GM18508 (cell line): ENCODE results near the gene ATP5F1D.

ENCODE experiments used
- ATAC-seq: cut with Tn5 transposase; IDR thresholded peaks from one replicate; pipeline ENCODE4 v1.9.1; 2021; ENCODE audit warnings: moderate number of reproducible peaks; ENCODE audit not compliant: insufficient read depth, unreplicated experiment

Gene ATP5F1D

DNA sequence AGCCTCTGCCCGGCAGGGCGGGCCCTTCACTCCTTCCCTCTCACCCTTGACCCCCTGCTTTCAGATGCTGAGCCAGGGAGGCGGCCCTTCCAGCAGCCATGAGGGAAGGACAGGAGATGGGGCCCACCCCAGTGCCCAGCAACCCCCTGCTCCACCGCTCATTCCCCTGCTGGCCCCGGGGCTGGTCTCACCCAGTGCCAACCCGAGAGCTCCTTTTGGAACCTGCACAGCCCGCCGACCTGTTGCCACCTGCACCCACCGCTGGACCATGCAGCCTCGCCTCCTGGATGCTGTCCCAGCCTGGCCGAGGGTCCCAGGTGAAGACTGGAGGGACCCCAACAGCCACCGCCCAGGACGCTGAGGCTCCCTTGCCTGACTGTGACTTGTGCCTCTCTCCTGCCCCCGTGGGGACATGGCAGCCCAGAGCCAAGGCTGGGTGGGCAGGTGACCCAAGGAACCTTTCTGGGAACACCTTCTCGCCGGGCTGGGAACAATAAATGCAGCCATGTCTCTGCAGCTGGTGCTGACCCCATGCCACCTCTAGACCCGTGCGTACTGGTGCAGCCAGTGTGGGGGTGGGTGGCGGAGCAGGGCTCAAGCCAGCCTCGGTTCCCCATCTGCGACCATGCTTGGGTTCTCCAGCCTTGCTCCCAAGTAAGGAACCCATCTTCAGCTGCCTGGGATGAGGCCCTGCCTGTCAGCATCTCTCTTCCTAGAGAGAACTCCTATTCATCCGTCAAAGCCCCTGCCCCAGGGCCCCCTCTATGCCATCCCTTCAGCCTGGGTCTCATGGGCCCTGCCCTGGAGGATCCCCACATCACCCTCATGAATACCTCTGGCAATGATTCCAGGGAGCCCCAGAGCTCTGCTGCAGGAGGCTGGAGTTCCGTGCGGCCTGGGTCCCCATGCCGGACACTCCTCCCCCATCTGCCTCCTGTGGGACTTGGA, 37.4 kb downstream of the ATP5F1D start:
- no peak for ATAC-seq

GRCh38 chr19:1279782-1280341, 38.3 kb downstream of the ATP5F1D start:
- no peak for ATAC-seq

DNA sequence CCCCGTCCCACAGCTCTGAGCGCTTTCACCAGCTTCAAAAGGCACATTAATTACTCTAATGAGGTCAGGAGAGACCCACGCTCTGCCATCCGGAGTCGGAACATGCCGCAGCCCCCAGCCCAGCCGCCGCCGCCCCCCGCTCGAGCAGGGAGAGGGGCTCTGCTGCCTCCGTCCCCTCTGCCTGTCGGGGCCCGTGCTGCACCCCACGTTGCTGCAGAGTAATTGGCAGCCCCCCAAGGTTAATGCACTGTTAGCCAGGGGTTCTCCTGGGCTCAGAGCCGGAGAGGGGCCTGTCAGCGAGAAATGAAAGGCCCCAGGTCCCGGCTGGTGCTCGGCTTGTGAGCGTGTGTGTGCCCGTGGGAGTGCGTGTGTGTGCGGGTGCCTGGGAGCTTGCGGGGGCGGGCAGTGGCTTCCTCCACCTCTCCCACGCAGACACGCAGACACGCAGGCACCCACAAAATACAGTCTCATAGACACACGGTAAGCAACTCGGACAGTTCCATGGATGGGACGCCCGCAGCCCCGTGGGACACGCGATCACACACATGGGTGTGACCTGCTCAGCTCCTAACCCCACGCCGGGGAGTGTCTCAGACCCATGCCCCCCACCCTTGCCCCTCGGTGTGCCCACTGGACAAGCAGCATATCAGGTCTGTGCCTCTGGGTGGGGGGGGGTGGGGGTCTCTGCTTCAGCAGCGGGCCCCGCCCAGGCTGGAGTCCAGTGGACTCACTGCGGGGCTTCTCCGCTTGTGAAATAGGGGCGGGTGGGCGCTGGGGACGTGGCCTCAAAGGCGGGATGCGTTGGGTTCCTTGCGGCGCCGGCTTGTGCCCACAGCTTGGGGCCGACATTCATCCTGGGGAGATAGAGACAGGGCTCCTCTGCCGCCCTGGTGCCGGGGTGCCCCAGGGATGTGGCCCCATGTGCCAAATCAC, 39.4 kb downstream of the ATP5F1D start:
- no peak for ATAC-seq

GRCh38 chr19:1281569-1282287, 40.2 kb downstream of the ATP5F1D start:
- no peak for ATAC-seq

DNA sequence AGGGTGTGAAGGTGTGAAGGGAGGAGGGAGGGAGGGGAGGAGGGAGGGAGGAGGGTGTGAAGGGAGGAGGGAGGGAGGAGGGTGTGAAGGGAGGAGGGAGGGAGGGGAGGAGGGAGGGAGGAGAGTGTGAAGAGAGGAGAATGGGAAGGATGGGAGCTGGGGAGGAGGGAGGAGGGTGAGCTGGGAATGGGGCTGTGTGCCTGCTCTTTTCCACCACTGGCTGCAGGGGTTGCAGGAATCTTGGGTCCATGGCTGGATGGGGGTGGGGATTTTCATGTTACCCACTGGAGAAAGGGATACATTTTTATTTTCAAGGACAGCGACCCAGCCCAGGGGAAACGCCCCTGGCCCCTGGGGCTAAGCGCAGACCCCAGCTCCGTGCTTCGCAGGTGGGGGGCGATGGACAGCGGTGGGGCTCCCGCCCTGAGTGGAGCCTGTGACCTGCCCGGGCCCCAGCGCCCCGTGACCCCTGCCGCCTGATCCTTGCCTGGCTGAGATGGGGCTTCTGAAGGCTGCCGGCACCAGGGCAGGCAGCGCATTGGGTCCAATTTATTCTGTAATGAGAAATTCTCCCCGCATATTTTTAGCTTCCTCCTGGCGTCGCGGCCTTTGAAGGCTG, 41.1 kb downstream of the ATP5F1D start:
- ATAC-seq, result no peak

DNA sequence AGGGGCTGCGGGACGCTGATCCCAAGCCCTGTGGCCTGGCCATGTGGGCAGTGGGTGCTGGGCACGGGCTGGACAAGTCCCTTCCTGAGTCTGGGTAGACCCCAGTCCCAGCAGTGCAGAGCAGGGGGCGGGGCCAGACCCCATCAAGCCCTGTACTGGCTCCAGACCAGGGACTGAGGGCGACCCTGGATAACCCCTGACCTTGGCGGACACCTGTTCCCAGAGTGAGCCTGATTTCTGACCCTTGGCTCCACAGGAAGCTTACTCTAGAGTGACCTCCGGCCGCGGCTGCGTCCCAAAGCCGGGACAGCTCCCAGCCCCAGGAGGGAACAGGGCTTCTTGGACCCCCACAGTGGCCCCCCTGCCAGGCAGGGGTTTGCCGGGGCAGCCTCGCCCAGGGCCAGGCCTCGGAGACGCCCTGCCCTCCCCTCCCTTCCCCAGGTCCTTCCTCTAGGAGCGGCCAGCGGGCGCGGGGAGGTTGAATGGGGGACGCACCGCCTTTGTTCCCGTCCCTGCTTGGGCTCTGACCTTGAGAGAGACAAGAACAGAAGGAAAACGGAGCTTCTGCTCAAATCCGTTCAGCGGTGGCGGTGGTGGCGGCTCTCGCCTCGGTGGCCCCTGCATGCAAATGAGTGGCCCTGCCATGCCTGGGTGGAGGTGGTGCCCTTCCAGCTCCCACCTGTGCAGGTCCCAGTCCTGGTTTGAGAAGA, 41.8 kb downstream of the ATP5F1D start:
- no peak for ATAC-seq

GRCh38 chr19:1283917-1284292, 42.4 kb downstream of the ATP5F1D start:
- no peak for ATAC-seq

DNA sequence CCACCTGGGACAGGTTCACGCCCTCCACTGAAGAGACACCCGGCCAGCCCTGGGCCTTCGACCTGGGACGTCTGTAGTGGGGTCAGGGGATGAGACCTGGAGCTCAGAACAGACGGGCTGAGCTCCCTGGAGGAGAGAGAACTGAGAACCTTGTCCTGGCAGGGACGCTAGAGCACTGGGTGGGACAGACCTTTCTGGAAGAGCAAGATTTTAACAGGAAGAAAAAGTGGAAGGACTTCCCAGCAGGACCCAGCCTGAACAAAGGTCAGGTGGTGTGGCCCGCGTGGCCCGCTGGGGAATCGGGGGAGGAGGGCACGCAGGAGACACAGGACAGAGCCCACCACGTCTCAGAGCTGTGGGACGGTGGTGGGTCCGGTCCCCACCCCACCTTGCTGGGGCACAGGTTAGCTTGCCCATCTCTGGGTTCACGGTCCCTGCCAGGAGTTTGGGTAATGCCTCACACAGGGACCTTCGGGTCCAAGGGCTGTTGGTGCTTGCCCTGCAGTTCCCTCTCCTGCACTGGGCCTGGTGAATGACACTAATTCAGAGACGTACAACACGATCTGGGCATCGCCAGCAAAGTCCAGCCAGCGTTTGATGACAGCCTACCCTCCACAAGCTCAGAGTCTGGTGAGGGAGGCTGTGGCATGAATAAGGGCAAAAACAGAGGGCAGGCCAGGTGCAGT, 42.9 kb downstream of the ATP5F1D start:
- no peak for ATAC-seq

- no peak for ATAC-seq
These were observed 43.6 kb downstream of the ATP5F1D start for GRCh38 chr19:1284979-1285736.

GRCh38 chr19:1285737-1286360, 44.3 kb downstream of the ATP5F1D start, which contains the start of gene EFNA2:
Gene EFNA2, plus strand, starts transcription at chr19:1285873. Its CDS starts 296 bp downstream, at chr19:1286169.
- no peak for ATAC-seq

- no peak for ATAC-seq
These were observed 45.2 kb downstream of the ATP5F1D start for GRCh38 chr19:1286487-1287353.

DNA sequence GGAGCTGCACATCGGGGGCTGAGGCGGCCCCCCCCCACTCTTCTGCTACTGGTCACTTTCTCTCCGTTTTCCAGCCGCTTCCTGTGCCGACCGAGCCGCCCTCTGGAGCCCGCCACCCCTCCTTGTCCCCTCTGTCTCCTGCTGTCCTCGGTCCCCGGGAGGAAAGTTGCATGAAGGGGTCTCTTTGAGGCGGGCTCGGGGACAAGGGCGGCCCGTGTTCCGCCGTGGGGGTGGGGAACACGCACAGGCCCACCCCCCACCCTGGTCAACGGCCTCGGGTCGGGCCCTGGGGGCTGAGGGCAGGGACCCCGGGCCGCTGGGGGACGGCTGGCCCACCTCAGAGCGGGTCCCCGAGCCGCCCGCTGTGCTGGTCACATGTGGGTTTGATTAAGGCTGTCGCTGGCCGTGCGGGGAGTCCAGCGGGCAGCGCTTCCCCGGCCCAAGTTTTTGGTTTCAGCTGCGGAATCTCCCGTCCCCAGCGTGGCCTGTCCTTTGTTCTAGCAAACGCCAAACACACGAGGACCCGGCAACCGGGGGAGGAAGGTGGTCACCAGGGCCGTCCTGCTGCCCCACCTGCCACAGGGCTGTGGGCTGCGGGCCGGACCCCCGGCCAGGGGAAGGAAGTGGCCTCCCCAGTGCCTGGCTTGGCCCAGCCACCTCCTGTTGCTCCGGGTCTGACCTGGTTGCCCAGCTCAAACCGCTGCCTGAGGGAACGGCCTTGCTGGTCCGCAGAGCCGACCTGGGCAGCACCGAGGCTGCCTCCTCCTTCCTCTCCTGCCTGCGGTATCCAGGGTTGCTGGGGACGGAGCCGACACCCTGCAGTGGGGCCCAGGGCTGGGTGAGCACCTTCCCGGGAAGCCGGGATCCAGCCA, 46.0 kb downstream of the ATP5F1D start:
- ATAC-seq, result no peak

DNA sequence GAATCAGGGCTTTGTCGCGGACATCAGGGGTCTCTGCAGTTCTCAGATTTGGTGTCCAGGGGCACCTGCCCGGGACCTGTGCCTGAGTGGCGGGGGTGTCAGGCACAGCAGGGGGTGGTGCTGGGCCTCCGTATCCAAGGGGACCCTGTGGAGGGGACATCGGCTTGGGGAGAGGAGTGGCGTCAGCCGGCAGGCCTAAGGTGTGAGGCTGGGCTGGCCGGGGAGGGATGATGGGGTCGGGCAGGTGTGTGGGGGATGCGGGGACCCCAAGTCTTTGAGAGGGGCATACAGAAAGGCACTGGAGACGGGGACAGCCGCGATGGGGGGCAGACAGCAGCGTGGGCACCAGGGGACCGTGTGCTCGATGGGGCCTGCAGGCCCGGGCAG, 46.7 kb downstream of the ATP5F1D start:
- ATAC-seq, result no peak

DNA sequence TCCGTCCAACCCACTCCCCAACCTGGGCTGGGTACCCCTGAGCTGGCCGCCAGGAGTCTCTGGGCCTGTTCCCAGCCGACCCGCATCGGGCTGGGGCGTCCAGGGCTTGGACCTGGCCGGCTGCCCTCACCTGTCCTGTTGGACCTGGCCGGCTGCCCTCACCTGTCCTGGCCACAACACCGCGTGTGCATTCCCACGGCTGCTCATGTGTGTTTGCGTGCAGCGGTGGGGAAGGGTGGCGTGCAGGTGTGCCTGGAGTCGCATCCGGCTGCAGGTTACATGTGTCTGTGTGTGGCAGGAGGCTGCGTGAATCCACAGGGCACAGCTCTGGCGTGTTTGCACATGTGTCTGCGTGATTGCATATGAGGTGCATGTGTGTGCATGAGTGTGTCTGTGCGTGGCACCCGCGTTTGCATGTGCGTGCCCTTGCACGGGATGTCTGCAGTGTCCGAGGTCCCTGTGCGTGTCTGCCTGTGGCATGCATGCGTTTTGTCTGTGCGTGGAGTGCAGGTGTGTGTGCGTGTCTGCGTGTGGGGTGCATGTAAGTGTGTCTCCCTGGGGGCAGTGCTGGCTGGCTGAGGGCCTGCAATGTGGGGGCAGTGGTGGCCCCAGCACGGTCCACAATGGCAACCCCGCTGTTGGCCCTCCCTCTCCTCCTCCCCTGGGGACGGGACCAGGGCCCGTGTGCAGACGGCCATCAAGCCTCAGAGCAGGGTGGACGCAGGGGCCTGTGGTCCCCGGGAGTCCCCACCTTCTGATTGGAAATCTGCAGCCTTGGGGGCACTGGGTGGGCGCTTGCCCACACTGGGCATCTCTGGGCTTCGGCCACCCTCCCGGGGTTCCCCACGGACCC, 47.5 kb downstream of the ATP5F1D start:
- no peak for ATAC-seq

GRCh38 chr19:1289686-1290025, 48.1 kb downstream of the ATP5F1D start:
- no peak for ATAC-seq
